K562 (cell line): ENCODE measurements around the gene GRIK3. TPM values are rescaled to one million over a fixed set of nuclear protein-coding genes. Genes with fewer than 3 reads are reported as not detected.

Experiments used
- ATAC-seq: fragments of 200-7000 bp; cut with Tn5 transposase; 3 replicates; pipeline ENCODE4 v1.9.1; 2020; ENCODE audit warnings: moderate library complexity
- BruUV-seq: library from RNA; stranded (reverse); fragments of 400-500 nt; replicated peaks from 2 replicates; lab custom pipeline; 2021; lab: Mats Ljungman, UMichigan
- CTCF ChIA-PET: fragments of 300-600 bp; formaldehyde crosslinking; extraction: SDS; loops from one replicate; lab custom pipeline; 2021; ENCODE audit warnings: low intra/inter-chr PET ratio; lab: Yijun Ruan, JAX
- POLR2A ChIA-PET: fragments of 300-600, 350-650 bp; sonication (Branson Sonifier 250); formaldehyde crosslinking; extraction: SDS; loops from one replicate; lab custom pipeline; 2021; ENCODE audit warnings: antibody characterized with exemption, inconsistent platforms; lab: Yijun Ruan, JAX
- DNase-seq, 4 experiments: peaks; one replicate each; pipeline versions ENCODE4 v3.0.0 to v3.0.0-alpha.2; 2011 to 2018; ENCODE audit warnings: low spot score in 3 of 4, mixed read lengths in 3 of 4; ENCODE audit errors: extremely low read depth in 1 of 4
- FAIRE-seq: peaks from 2 replicates; lab custom pipeline; 2011; peaks lifted over from hg19 to GRCh38; lab: Jason Lieb, UNC
- H2AFZ ChIP-seq: 2 replicates; pipeline ENCODE4 v1.6.0; 2011; ENCODE audit warnings: low read depth, low read length, control low read depth, inconsistent platforms
- H3K27ac ChIP-seq: fragments of 200-600 bp; 3 replicates; pipeline ENCODE4 v1.8.0; 2011; ENCODE audit warnings: low read depth, mild to moderate bottlenecking, control low read depth, inconsistent platforms, low read length, moderate library complexity, mixed read lengths; ENCODE audit errors: extremely low read depth
- H3K27me3 ChIP-seq, 2 experiments: fragments of 300-600 bp in 1 of 2; 2 replicates in 1 of 2; 3 replicates in 1 of 2; pipeline versions ENCODE4 v1.6.0 to v1.8.0; 2011; ENCODE audit warnings: inconsistent platforms in 2 of 2, low read length in 2 of 2, mild to moderate bottlenecking in 1 of 2, mixed read lengths in 1 of 2, moderate library complexity in 1 of 2; ENCODE audit not compliant: control insufficient read depth in 2 of 2, insufficient read depth in 2 of 2
- H3K36me3 ChIP-seq: fragments of 300-600 bp; 3 replicates; pipeline ENCODE4 v1.8.0; 2011; ENCODE audit warnings: mild to moderate bottlenecking, low read length, inconsistent platforms; ENCODE audit not compliant: control insufficient read depth, insufficient read depth
- H3K4me1 ChIP-seq, 2 experiments: fragments of 200-600 bp in 1 of 2; replicated peaks in 1 of 2; 2 replicates in 1 of 2; 3 replicates in 1 of 2; pipeline versions ENCODE4 v1.5.1 to v1.8.0; 2011; ENCODE audit warnings: inconsistent platforms in 2 of 2, low read length in 2 of 2, mild to moderate bottlenecking in 1 of 2, mixed read lengths in 1 of 2, moderate library complexity in 1 of 2; ENCODE audit not compliant: control insufficient read depth in 2 of 2, insufficient read depth in 2 of 2
- H3K4me2 ChIP-seq: 2 replicates; pipeline ENCODE4 v1.6.1; 2011; ENCODE audit warnings: low read length, control low read depth, inconsistent platforms, mixed read lengths; ENCODE audit not compliant: insufficient read depth
- H3K4me3 ChIP-seq: fragments of 200-600 bp; sonication (generic), shearing (Covaris generic); 2 replicates; pipeline ENCODE4 v1.5.1; 2016; ENCODE audit warnings: control low read depth, inconsistent platforms
- H3K79me2 ChIP-seq: fragments of 200-600 bp; 3 replicates; pipeline ENCODE4 v1.8.0; 2011; ENCODE audit warnings: low read length, inconsistent platforms; ENCODE audit not compliant: control insufficient read depth, insufficient read depth
- H3K9ac ChIP-seq, 2 experiments: 2 replicates each; pipeline versions ENCODE4 v1.6.0 to v1.6.1; 2011; ENCODE audit warnings: low read depth in 2 of 2, low read length in 2 of 2, control low read depth in 1 of 2, inconsistent platforms in 1 of 2, mild to moderate bottlenecking in 1 of 2, mixed read lengths in 1 of 2; ENCODE audit not compliant: insufficient read depth in 1 of 2
- H3K9me1 ChIP-seq: one replicate; pipeline ENCODE4 v1.6.0; 2011; ENCODE audit warnings: inconsistent platforms, mild to moderate bottlenecking, low read length, moderate library complexity; ENCODE audit not compliant: control insufficient read depth, insufficient read depth
- H3K9me3 ChIP-seq: replicated peaks from 2 replicates; pipeline ENCODE4 v1.5.1; 2011; ENCODE audit warnings: low read depth, low read length, inconsistent platforms; ENCODE audit not compliant: control insufficient read depth, insufficient read depth
- H4K20me1 ChIP-seq: replicated peaks from 2 replicates; pipeline ENCODE4 v1.6.1; 2011; ENCODE audit warnings: low read length, inconsistent platforms, mixed read lengths; ENCODE audit not compliant: control insufficient read depth, insufficient read depth
- BCOR ChIP-seq: fragments of 450-650 bp; IDR thresholded peaks from 2 replicates; pipeline ENCODE4 v1.6.1; 2016
- FOXJ3 ChIP-seq: sonication (generic); formaldehyde crosslinking; IDR thresholded peaks from 2 replicates; pipeline ENCODE4 v1.4.0; 2020; ENCODE audit warnings: mild to moderate bottlenecking, missing genetic modification reagents
- OTX1 ChIP-seq: fragments of 450-650 bp; formaldehyde crosslinking; IDR thresholded peaks from 2 replicates; pipeline ENCODE4 v1.4.0; 2022; ENCODE audit warnings: mild to moderate bottlenecking
- RBM25 ChIP-seq: fragments of 200-400 bp; formaldehyde crosslinking; IDR thresholded peaks from 2 replicates; pipeline ENCODE4 v1.6.1; 2018; ENCODE audit warnings: low read length, low read depth, moderate library complexity; ENCODE audit not compliant: severe bottlenecking
- SMARCA4 ChIP-seq: fragments of 450-650 bp; IDR thresholded peaks from 2 replicates; pipeline ENCODE4 v1.6.1; 2016
- ZFP36 ChIP-seq: fragments of 150-350 bp; IDR thresholded peaks from 2 replicates; pipeline ENCODE4 v1.6.1; 2018; ENCODE audit warnings: low read length, low read depth; ENCODE audit not compliant: partially characterized antibody
- WGBS: fragments of 100-300 bp; shearing (Covaris generic); methylation state at CpG from one replicate; pipeline ENCODE4 v1.1.6; 2016; ENCODE audit warnings: low coverage, mixed read lengths; ENCODE audit not compliant: insufficient coverage; ENCODE audit errors: missing lambda C conversion rate; 5-methylcytosine and 5-hydroxymethylcytosine counted together
- in situ Hi-C: fragments of 300-500 bp; cut with MboI; formaldehyde crosslinking; loops from 4 replicates; pipeline ENCODE4 v1.15.0; 2018; ENCODE audit warnings: inconsistent platforms, mixed read lengths
- intact Hi-C: fragments of 100-400 bp; cut with micrococcal nuclease; formaldehyde crosslinking; loops from 2 replicates; pipeline ENCODE4 v1.14.2; 2022
- polyA plus RNA-seq, 8 experiments: library from polyadenylated mRNA; depleted of rRNA in 4 of 8; stranded (reverse) in 5 of 8; unstranded in 3 of 8; fragments of >200 nt; fragmentation: Nextera tagmentation in 2 of 8; fragmentation: Illumina TruSeq in 1 of 8; extraction: Ambion mirVana in 2 of 8; extraction: Trizol in 1 of 8; gene quantifications; 2 replicates each; pipeline versions ENCODE4 v1.2.1 to v1.2.3, GENCODE V29; 2011 to 2014; ENCODE audit warnings: inconsistent platforms in 1 of 8, missing spikeins in 1 of 8
- total RNA-seq, 7 experiments: library from RNA; depleted of rRNA in 6 of 7; stranded (reverse); fragments of >200 nt in 6 of 7; fragmentation: Illumina TruSeq in 2 of 7; extraction: Trizol in 2 of 7; gene quantifications; 2 replicates each; pipeline versions ENCODE4 v1.2.1 to v1.2.3, GENCODE V29; 2011 to 2021; ENCODE audit warnings: low replicate concordance in 1 of 7
- TF ChIP-seq, protein P1 (sequence below): fragments of 250-450 bp; sonication (Bioruptor Pico); IDR thresholded peaks from 2 replicates; pipeline ENCODE4 v1.5.0; 2020; ENCODE audit warnings: mild to moderate bottlenecking, borderline replicate concordance
- TF ChIP-seq, protein P2 (sequence below), 2 experiments: fragments of 450-650 bp in 1 of 2; sonication (generic) in 1 of 2; formaldehyde crosslinking; conservative IDR thresholded peaks; 2 replicates each; pipeline versions ENCODE4 v1.4.0 to v1.8.1; 2020 to 2022; ENCODE audit warnings: mild to moderate bottlenecking in 1 of 2, missing genetic modification reagents in 1 of 2
- TF ChIP-seq, protein P3 (sequence below): fragments of 450-650 bp; conservative IDR thresholded peaks from 2 replicates; pipeline ENCODE4 v1.6.1; 2016; ENCODE audit warnings: missing genetic modification characterization, low read depth, mild to moderate bottlenecking, control low read depth, missing compliant biosample characterization

Gene GRIK3
- total and polyA plus RNA-seq, 9 of the 15 experiments (the other 6 are each of a cell fraction or from before 2014, with no cell fraction given) = not detected

DNA sequence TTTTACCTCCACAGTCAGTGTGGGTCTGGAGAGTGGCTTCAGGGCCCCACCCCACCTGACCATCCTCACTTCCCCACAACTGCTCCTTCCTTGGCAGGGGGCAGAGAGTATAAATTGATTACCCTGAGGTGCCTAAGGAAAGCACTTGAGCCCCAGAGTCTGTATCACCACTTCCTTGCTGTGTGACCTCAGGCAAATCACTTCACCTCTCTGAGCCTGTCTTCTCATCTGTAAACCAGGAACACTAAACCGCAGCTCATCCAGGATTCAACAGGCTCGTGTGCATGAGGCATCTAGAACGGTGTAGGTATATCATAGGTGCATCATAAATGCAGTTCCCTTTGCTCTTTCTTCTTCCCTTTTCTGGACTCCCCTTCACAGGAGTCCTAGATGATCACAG lies 43.4 kb downstream of the GRIK3 start:
- peak; percentile 79 for TF ChIP-seq RBM25
- no peak for TF ChIP-seq OTX1 (CRISPR knock-in tag)
- TF ChIP-seq, protein P1, sequence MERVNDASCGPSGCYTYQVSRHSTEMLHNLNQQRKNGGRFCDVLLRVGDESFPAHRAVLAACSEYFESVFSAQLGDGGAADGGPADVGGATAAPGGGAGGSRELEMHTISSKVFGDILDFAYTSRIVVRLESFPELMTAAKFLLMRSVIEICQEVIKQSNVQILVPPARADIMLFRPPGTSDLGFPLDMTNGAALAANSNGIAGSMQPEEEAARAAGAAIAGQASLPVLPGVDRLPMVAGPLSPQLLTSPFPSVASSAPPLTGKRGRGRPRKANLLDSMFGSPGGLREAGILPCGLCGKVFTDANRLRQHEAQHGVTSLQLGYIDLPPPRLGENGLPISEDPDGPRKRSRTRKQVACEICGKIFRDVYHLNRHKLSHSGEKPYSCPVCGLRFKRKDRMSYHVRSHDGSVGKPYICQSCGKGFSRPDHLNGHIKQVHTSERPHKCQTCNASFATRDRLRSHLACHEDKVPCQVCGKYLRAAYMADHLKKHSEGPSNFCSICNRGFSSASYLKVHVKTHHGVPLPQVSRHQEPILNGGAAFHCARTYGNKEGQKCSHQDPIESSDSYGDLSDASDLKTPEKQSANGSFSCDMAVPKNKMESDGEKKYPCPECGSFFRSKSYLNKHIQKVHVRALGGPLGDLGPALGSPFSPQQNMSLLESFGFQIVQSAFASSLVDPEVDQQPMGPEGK (CRISPR knock-in tag) = no peak
- no peak for TF ChIP-seq SMARCA4
- TF ChIP-seq, protein P2, sequence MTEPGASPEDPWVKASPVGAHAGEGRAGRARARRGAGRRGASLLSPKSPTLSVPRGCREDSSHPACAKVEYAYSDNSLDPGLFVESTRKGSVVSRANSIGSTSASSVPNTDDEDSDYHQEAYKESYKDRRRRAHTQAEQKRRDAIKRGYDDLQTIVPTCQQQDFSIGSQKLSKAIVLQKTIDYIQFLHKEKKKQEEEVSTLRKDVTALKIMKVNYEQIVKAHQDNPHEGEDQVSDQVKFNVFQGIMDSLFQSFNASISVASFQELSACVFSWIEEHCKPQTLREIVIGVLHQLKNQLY (CRISPR knock-in tag; conservative IDR thresholded peaks at IDR 0.05) = no peak
- TF ChIP-seq, protein P3, sequence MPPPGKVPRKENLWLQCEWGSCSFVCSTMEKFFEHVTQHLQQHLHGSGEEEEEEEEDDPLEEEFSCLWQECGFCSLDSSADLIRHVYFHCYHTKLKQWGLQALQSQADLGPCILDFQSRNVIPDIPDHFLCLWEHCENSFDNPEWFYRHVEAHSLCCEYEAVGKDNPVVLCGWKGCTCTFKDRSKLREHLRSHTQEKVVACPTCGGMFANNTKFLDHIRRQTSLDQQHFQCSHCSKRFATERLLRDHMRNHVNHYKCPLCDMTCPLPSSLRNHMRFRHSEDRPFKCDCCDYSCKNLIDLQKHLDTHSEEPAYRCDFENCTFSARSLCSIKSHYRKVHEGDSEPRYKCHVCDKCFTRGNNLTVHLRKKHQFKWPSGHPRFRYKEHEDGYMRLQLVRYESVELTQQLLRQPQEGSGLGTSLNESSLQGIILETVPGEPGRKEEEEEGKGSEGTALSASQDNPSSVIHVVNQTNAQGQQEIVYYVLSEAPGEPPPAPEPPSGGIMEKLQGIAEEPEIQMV (tag) = no peak
- TF ChIP-seq FOXJ3 = no peak
- peak; percentile 36; the same call in 1 of the 2 replicates for TF ChIP-seq BCOR
- TF ChIP-seq ZFP36 = peak; percentile 73
- ChIA-PET CTCF (no interaction called here), POLR2A (interaction anchor here (1.0 kb wide), 1 partner anchor 10 kb away, joined by 4 read pairs; no protein-coding TSS in a partner anchor)
- Histone ChIP-seq H3K4me2 (no peak overlapping the region), H3K9me3 (no peaks in the 10 kb centered on the region), H3K79me2 (no peaks in the 10 kb centered on the region), H3K36me3 (no peaks in the 10 kb centered on the region), H4K20me1 (peaks cover 14% of the 10 kb centered on the region), H3K27me3 (peaks cover 0 to 27% of the 10 kb centered on the region in 2 experiments; a peak in 3 of 5 replicates), H3K4me1 (no peaks in the 10 kb centered on the region), H2AFZ (no peak overlapping the region), H3K9me1 (no peaks in the 10 kb centered on the region), H3K4me3 (no peak overlapping the region), H3K9ac (no peak overlapping the region), H3K27ac (no peak overlapping the region)
- FAIRE-seq = no peak
- 0% methylated on average over 3 of the region's 3 CpGs for WGBS
- intact Hi-C loops = no loop called here
- DNase-seq = no peak
- no peak for ATAC-seq
- no TSS peak for BruUV-seq
- in situ Hi-C loops = no loop called here
